ENCODE data around the gene TAF13. TPM values are rescaled to one million over a fixed set of nuclear protein-coding genes. Genes with fewer than 3 reads are reported as not detected.
"Not testable (repeated sequence)": the region's sequence is repeated elsewhere in the genome, so short reads cannot be mapped to it uniquely, and the experiment has no call there.

Gene TAF13
- total and polyA plus RNA-seq, 2 of the 4 experiments (the other 2 are of a cell fraction), result 13.1 to 42.5 TPM

DNA sequence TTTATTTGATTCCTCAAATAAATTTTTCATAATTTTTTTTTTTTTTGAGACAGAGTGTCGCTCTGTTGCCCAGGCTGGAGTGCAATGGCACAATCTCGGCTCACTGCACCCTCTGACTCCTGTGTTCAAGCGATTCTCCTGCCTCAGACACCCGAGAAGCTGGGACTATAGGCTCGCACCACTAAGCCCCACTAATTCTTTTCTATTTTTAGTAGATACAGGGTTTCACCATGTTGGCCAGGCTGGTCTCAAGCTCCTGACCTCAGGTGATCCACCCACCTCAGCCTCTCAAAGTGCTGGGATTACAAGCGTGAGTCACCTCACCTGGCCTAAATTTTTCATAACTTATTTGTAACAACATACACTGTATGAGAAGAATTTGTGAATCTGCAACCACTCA lies 58.1 kb downstream of the TAF13 start:
- intact Hi-C loops (cut with micrococcal nuclease); H3K14ac ChIP-seq (replicated peaks; ENCODE audit: low read depth, low read length); H3K23ac ChIP-seq (ENCODE audit: low read depth, low read length); ATAC-seq (ENCODE audit: low read depth); H2BK120ac ChIP-seq (ENCODE audit: low read depth, low read length); H3K9me3 ChIP-seq (ENCODE audit: control insufficient read depth, insufficient read depth, low read length); H4K8ac ChIP-seq (ENCODE audit: low read depth in 2 of 2, low read length in 2 of 2); H4K5ac ChIP-seq (ENCODE audit: low read depth, low read length); H3K27ac ChIP-seq (ENCODE audit: insufficient read depth, low read length); H2AFZ ChIP-seq (replicated peaks; ENCODE audit: low read length, poor library complexity); BruUV-seq (replicated peaks); CTCF ChIA-PET; H3K4ac ChIP-seq (ENCODE audit: low read depth, low read length); H3K9me1 ChIP-seq (ENCODE audit: insufficient read depth, low read length); POLR2A ChIA-PET (ENCODE audit: unreplicated experiment); H2BK20ac ChIP-seq (ENCODE audit: low read depth, low read length); in situ Hi-C loops (cut with MboI; ENCODE audit: low sequenced_read_pairs); dilution Hi-C loops (cut with HindIII; ENCODE audit: low sequenced_read_pairs, unreplicated experiment); H3K18ac ChIP-seq (ENCODE audit: low read depth, low read length); H2AK5ac ChIP-seq (ENCODE audit: low read depth, low read length); H4K20me1 ChIP-seq (ENCODE audit: insufficient read depth, low read length); H3K9ac ChIP-seq (ENCODE audit: low read depth, low read length); H2AK9ac ChIP-seq (replicated peaks; ENCODE audit: low read depth, low read length, poor library complexity); H3K56ac ChIP-seq (ENCODE audit: extremely low read depth, insufficient read depth, low read length); H3K27me3 ChIP-seq (ENCODE audit: control insufficient read depth, insufficient read depth, low read length); H4K91ac ChIP-seq (ENCODE audit: insufficient read depth, low read depth, low read length); H2BK15ac ChIP-seq (ENCODE audit: low read depth, low read length); H2BK5ac ChIP-seq (ENCODE audit: low read depth, low read length, poor library complexity, severe bottlenecking); DNase-seq; H3K4me1 ChIP-seq (ENCODE audit: control insufficient read depth, insufficient read depth, low read length); H3K4me2 ChIP-seq (ENCODE audit: low read depth, low read length); H3K4me3 ChIP-seq (ENCODE audit: insufficient read depth, low read depth, low read length): not testable (repeated sequence)
- Histone ChIP-seq H3K79me1 (ENCODE audit: low read depth in 1 of 2, low read length in 2 of 2) (peaks cover 4 to 19% of the 10 kb centered on the region in 2 experiments; a peak in 3 of 4 replicates), H3K36me3 (ENCODE audit: control insufficient read depth, insufficient read depth, low read length) (peaks cover 17% of the 10 kb centered on the region)
- WGBS, 2 experiments (ENCODE audit: extremely low coverage in 2 of 2, insufficient read length in 1 of 2), result 100% methylated on average over 1 of the region's 6 CpGs; no CpG with 5 or more reads in 1 of the 2 experiments

All from IMR-90 (cell line).